NCI-H446 (cell line): ENCODE measurements around the gene EFHC2.
"Not testable (repeated sequence)": the region's sequence is repeated elsewhere in the genome, so short reads cannot be mapped to it uniquely, and the experiment has no call there.

ENCODE experiments used
- DNase-seq, 2 experiments: peaks; one replicate each; lab custom pipeline; 2025; lab: John Stamatoyannopoulos, UW

The EFHC2 gene

GRCh38 chrX:44299177-44299576 is 44.3 kb downstream of the EFHC2 start:
- no peak for DNase-seq

- no peak for DNase-seq
Observed at GRCh38 chrX:44291468-44292092, 51.9 kb downstream of the EFHC2 start.

GRCh38 chrX:44290718-44291117 is 52.8 kb downstream of the EFHC2 start:
- DNase-seq, result no peak

GRCh38 chrX:44282753-44283152 is 60.7 kb downstream of the EFHC2 start:
- DNase-seq, result no peak

DNA sequence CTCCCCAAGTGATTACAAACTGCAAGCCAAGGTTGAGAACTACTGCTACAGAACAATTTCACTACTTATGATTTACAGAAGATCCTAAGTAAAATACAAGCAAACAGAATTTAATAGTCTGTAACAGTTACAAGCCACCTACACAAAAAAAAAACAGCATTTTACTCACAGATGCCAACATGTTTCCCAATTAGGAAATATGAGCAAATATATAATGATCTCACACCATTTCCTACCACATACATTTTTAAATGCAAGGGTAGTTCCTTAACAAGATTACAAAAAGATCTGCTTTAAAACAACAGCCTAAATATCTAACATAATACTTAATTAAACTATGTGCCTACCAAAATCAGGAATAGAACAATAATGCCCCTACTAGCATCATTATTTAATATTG is 63.4 kb downstream of the EFHC2 start:
- no peak for DNase-seq

- DNase-seq, result peak in 1 of 2 experiments; percentile 45
Observed at GRCh38 chrX:44274096-44274495, 69.4 kb downstream of the EFHC2 start.

DNA sequence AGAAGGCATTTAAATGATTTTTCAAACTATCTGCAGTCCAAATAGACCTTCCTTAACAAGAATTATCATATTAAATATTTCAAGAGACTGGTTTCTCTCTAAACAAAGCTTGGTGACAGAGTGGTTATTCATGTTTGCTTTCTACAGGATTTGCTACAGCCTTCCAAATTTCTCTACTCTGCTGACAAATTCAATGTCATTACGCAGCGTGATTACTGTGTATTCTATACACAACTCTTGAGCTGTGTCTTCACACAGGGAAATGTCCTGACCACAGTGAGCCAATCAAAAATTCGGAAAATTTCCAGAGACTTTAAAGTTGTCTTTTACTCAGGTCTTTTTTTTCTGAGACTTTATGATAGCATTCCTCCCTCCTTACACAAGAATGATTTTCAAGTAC is 75.6 kb downstream of the EFHC2 start:
- no peak for DNase-seq

DNA sequence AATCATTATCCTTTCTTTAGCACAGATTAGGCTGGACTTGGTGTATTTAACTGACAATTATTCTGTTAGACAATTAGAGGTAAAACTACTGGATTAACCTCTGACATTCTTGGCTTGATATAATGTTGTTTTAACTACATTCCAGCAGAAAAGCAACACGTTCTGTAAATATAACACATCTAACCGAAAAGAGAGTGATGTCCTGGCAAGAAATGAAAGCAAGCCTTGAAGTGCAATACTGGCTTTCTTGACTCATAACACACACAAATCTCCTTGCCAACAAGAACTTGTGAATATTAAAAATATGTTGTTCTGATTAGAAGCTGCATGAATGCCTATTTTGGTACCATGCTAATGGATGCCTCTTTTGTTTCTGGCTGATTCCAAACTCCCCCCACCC is 76.4 kb downstream of the EFHC2 start:
- no peak for DNase-seq

- no peak for DNase-seq
Observed at GRCh38 chrX:44265559-44265958, 77.9 kb downstream of the EFHC2 start.

GRCh38 chrX:44264936-44265335 is 78.5 kb downstream of the EFHC2 start:
- DNase-seq, result no peak

- no peak for DNase-seq
Observed at GRCh38 chrX:44261286-44261685, 82.2 kb downstream of the EFHC2 start.

GRCh38 chrX:44260609-44261008 is 82.9 kb downstream of the EFHC2 start:
- DNase-seq, result no peak

- not testable (repeated sequence) for DNase-seq
Observed at GRCh38 chrX:44255742-44256141, 87.7 kb downstream of the EFHC2 start.

DNA sequence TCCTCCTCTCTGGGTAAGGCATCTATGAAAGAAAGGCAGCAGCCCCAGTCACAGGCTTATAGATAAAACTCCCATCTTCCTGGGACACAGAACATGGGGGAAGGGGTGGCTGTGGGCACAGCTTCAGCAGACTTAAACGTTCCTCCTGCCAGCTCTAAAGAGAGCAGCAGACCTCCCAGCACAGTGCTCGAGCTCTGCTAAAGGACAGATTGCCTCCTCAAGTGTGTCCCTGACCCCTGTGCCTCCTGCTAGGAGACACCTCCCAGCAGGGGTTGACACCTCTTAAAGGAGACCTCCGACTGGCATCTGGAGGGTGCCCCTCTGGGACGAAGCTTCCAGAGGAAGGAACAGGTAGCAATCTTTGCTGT is 89.9 kb downstream of the EFHC2 start:
- DNase-seq, result no peak

- DNase-seq, result not testable (repeated sequence)
Observed at GRCh38 chrX:44252688-44253574, 90.5 kb downstream of the EFHC2 start.

GRCh38 chrX:44247468-44247867 is 96.0 kb downstream of the EFHC2 start:
- no peak for DNase-seq

- DNase-seq, result no peak
Observed at GRCh38 chrX:44246826-44247225, 96.6 kb downstream of the EFHC2 start.

- DNase-seq, result no peak
Observed at GRCh38 chrX:44245733-44246132, 97.7 kb downstream of the EFHC2 start.

GRCh38 chrX:44244008-44244407 is 99.5 kb downstream of the EFHC2 start:
- DNase-seq, result peak; percentile 31 to 75

DNA sequence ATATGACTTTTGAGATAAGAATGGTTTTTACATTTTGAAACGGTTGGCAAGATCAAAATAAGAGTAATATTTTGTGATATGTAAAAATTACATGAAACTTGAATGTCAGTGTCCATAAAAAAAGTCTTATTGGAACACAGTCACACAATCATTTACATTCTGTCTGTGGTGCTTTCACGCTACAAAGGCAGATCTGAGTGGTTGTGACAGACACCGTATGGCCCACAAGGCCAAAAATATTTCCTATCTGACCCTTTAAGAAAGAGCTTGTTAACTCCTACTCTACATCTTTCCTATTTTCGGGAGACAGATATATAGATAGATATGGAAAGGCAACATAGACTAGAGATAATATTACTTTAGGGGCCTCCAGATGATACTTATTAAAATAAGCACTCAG is 101.9 kb downstream of the EFHC2 start:
- DNase-seq, result no peak

DNA sequence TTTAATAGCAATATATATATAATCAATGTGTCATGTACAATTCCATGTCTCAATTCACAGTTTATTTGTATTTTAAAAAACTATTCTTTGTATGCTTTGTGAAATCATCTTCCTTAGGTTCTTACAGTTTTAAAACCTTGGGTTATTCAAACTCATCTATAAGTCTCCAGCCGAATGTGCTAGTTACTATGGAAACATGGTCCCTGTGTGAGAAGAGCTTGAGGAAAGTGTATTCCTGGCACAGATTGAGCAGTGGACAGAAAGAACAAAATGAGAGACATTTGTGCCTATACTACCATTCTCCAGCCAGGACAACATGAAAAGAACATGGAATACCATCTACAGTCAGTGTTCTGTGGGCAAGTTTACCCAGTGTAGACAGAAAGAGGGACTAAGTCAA is 103.4 kb downstream of the EFHC2 start:
- DNase-seq, result peak; percentile 10 to 25

GRCh38 chrX:44239036-44239435 is 104.4 kb downstream of the EFHC2 start:
- DNase-seq, result peak; percentile 26 to 66

DNA sequence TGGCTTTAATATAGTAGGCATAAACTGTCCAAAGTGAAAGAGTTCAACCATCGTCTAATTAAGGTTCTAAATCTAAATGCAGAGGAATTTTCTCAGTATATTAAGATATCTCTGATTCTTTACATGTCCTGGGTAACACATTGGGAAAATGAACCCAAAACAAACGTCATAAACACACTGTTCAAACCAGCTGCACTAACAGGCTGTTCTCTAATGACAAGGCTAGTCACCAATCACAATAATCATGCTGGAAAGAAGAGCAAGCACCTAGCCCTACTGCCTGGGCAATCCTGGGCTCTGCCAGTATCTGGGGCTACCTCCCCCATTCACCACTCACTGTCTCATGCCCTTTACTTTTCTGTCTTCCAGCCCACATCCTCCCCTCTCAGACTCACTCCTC is 107.9 kb downstream of the EFHC2 start:
- DNase-seq, result peak in 1 of 2 experiments; percentile 7

- peak in 1 of 2 experiments; percentile 25 for DNase-seq
Observed at GRCh38 chrX:44234541-44234940, 108.9 kb downstream of the EFHC2 start.
